Measurements from ENCODE around the gene KNOP1. TPM values are rescaled to one million over a fixed set of nuclear protein-coding genes. Genes with fewer than 3 reads are reported as not detected.

Gene KNOP1
- total and polyA plus RNA-seq, 2 of the 13 experiments (the other 11 are each of a cell fraction or from before 2014, with no cell fraction given) = 21.2 to 57.5 TPM

DNA sequence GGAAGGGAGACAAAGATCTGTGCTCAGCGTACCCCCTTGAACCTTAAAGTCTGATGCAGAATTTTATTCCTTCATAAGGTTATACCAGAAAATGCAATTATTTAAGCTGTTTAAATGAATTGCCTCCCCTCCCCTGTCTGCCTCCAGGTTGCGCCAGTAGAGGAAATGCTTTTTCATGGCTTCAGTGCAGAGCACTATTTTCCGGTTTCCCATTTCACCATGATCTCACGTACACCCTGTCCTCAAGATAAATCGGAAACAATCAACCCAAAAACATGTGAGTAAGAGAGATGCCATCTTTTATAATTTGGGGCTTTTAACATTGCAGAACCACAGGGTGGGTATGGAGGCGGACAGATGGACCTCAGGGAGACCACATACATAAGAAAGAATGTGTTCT is 15.5 kb upstream of the KNOP1 start (continued):
- TF ChIP-seq ZZZ3 (CRISPR knock-in tag; IDR thresholded peaks at IDR 0.05; ENCODE audit: borderline replicate concordance) (no peak), ZNF205 (CRISPR knock-in tag; IDR thresholded peaks at IDR 0.05) (no peak)

DNA sequence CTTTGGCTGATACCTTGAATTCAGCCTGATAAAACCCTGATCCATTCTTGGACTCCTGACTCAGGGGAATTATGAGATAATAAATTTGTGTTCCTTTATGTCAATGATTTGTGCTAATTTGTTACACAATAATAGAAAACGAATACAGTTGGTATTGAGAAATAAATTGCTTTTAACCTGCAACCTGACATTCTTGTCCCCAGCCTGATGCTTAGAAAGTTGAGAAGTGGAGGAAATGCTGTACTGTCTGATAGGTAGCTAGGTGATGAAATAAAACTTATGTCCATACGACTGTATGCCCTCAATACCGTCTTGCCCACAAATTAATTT is 10.6 kb upstream of the KNOP1 start:
- TF ChIP-seq CBX2 (IDR thresholded peaks at IDR 0.05; ENCODE audit: low read depth, low read length) (no peak), CBX2 (CRISPR knock-in tag; IDR thresholded peaks at IDR 0.05; ENCODE audit: low read depth) (no peak), CEBPB (IDR thresholded peaks at IDR 0.05; ENCODE audit: borderline replicate concordance, low read depth, low read length) (peak; percentile 66; the same call in 1 of the 2 replicates)
- in situ Hi-C loops (cut with HindIII; ENCODE audit: extremely low pct_ligation_motif_present, low pct_unique_long_range_greater_than_20kb) (no loop called here), intact Hi-C loops (cut with micrococcal nuclease; ENCODE audit: unreplicated experiment) (no loop called here)
- FAIRE-seq (no peak), ATAC-seq (no peak), DNase-seq (ENCODE audit: low spot score) (no peak)
- H3K4me3 ChIP-seq (replicated peaks in 1 of 3; ENCODE audit: insufficient read depth in 1 of 3, low read depth in 2 of 3, low read length in 3 of 3) = no peak overlapping the region
- no peak overlapping the region for H2AFZ ChIP-seq (ENCODE audit: low read length)
- H3K79me2 ChIP-seq (ENCODE audit: insufficient read depth, low read length) = no peaks in the 10 kb centered on the region
- POLR2A ChIA-PET = interaction anchor here (1.2 kb wide), 1 partner anchor 11 kb away, joined by 3 read pairs; the partner anchor contains the start of genes IQCK and KNOP1
- WGBS (ENCODE audit: low lambda C conversion rate) = 93% methylated on average over 3 of the region's 3 CpGs
- CTCF ChIA-PET (ENCODE audit: low intra/inter-chr PET ratio, low total read pairs) = no interaction called here
- no peaks in the 10 kb centered on the region for H3K4me1 ChIP-seq (ENCODE audit: insufficient read depth, low read length)
- no peaks in the 10 kb centered on the region for H3K27me3 ChIP-seq (ENCODE audit: control insufficient read depth in 1 of 2, insufficient read depth in 2 of 2, low read length in 2 of 2)
- no peak overlapping the region for H3K4me2 ChIP-seq (ENCODE audit: low read depth, low read length)
- no TSS peak for BruUV-seq (replicated peaks)
- no peaks in the 10 kb centered on the region for H3K36me3 ChIP-seq (replicated peaks in 1 of 2; ENCODE audit: control insufficient read depth in 1 of 2, insufficient read depth in 2 of 2, low read length in 2 of 2)
- H3K9ac ChIP-seq (ENCODE audit: insufficient read depth, low read depth, low read length) = no peak overlapping the region
- H4K20me1 ChIP-seq (ENCODE audit: insufficient read depth, low read length) = no peaks in the 10 kb centered on the region
- no peak overlapping the region for H3K27ac ChIP-seq (ENCODE audit: extremely low read length, insufficient read depth, low read length)
- H3K9me3 ChIP-seq (ENCODE audit: low read length) = no peaks in the 10 kb centered on the region

- Histone ChIP-seq H3K27me3 (ENCODE audit: control insufficient read depth in 1 of 2, insufficient read depth in 2 of 2, low read length in 2 of 2) (no peaks in the 10 kb centered on the region; a peak in 1 of 5 replicates), H3K4me1 (ENCODE audit: insufficient read depth, low read length) (peaks cover 14% of the 10 kb centered on the region), H3K27ac (ENCODE audit: extremely low read length, insufficient read depth, low read length) (no peak overlapping the region), H3K36me3 (replicated peaks in 1 of 2; ENCODE audit: control insufficient read depth in 1 of 2, insufficient read depth in 2 of 2, low read length in 2 of 2) (no peaks in the 10 kb centered on the region), H3K4me2 (ENCODE audit: low read depth, low read length) (no peak overlapping the region), H3K4me3 (replicated peaks in 1 of 3; ENCODE audit: insufficient read depth in 1 of 3, low read depth in 2 of 3, low read length in 3 of 3) (no peak overlapping the region), H3K79me2 (ENCODE audit: insufficient read depth, low read length) (peaks cover 7% of the 10 kb centered on the region), H3K9ac (ENCODE audit: insufficient read depth, low read depth, low read length) (no peak overlapping the region), H2AFZ (ENCODE audit: low read length) (no peak overlapping the region), H4K20me1 (ENCODE audit: insufficient read depth, low read length) (no peaks in the 10 kb centered on the region), H3K9me3 (ENCODE audit: low read length) (no peaks in the 10 kb centered on the region)
- intact Hi-C loops (cut with micrococcal nuclease; ENCODE audit: unreplicated experiment) = no loop called here
- POLR2A ChIA-PET = no interaction called here
- ATAC-seq = no peak
- no peak for DNase-seq (ENCODE audit: low spot score)
- in situ Hi-C loops (cut with HindIII; ENCODE audit: extremely low pct_ligation_motif_present, low pct_unique_long_range_greater_than_20kb) = no loop called here
- 91% methylated on average over 7 of the region's 7 CpGs for WGBS (ENCODE audit: low lambda C conversion rate)
- FAIRE-seq = no peak
- CTCF ChIA-PET (ENCODE audit: low intra/inter-chr PET ratio, low total read pairs) = no interaction called here
- no TSS peak for BruUV-seq (replicated peaks)
- TF ChIP-seq ZNF33B (CRISPR knock-in tag; IDR thresholded peaks at IDR 0.05) = no peak
- no peak for TF ChIP-seq DPF2 (CRISPR knock-in tag; IDR thresholded peaks at IDR 0.05; ENCODE audit: borderline replicate concordance, low read depth)
- no peak for TF ChIP-seq CC2D1A (CRISPR knock-in tag; IDR thresholded peaks at IDR 0.05)
- no peak for TF ChIP-seq FOXA1 (IDR thresholded peaks at IDR 0.05)
- TF ChIP-seq FOXA1 (CRISPR knock-in tag; IDR thresholded peaks at IDR 0.05) = no peak
- TF ChIP-seq KAT2B (IDR thresholded peaks at IDR 0.05; ENCODE audit: borderline replicate concordance, low read depth, low read length) = no peak
- TF ChIP-seq ARNT2 (CRISPR knock-in tag; IDR thresholded peaks at IDR 0.05; ENCODE audit: low read depth) = no peak
- no peak for TF ChIP-seq ZNF784 (CRISPR knock-in tag; IDR thresholded peaks at IDR 0.05; ENCODE audit: borderline replicate concordance)
- no peak for TF ChIP-seq IRF2 (CRISPR knock-in tag; IDR thresholded peaks at IDR 0.05)
- no peak for TF ChIP-seq TRIM24 (CRISPR knock-in tag; IDR thresholded peaks at IDR 0.05)
- no peak for TF ChIP-seq ZNF224 (CRISPR knock-in tag; IDR thresholded peaks at IDR 0.05)
- TF ChIP-seq, protein P1, sequence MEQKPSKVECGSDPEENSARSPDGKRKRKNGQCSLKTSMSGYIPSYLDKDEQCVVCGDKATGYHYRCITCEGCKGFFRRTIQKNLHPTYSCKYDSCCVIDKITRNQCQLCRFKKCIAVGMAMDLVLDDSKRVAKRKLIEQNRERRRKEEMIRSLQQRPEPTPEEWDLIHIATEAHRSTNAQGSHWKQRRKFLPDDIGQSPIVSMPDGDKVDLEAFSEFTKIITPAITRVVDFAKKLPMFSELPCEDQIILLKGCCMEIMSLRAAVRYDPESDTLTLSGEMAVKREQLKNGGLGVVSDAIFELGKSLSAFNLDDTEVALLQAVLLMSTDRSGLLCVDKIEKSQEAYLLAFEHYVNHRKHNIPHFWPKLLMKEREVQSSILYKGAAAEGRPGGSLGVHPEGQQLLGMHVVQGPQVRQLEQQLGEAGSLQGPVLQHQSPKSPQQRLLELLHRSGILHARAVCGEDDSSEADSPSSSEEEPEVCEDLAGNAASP (CRISPR knock-in tag; IDR thresholded peaks at IDR 0.05; ENCODE audit: borderline replicate concordance) = no peak
- no peak for TF ChIP-seq MXD4 (CRISPR knock-in tag; IDR thresholded peaks at IDR 0.05)
- no peak for TF ChIP-seq HCFC1 (IDR thresholded peaks at IDR 0.05; ENCODE audit: low read depth, low read length)
Measured at GRCh38 chr16:19722981-19723380, 5.0 kb upstream of the KNOP1 start.

Measured in HepG2 (cell line).